T-helper 2 cell treated with Interferon-gamma antibody and Interleukin-4, amounts not matched to agents 5 μg/mL and 100 μg/mL, for 36 hours (primary cell): ENCODE data around the gene PRRT1.

ENCODE experiments used
- DNase-seq: peaks from one replicate; pipeline ENCODE4 v3.0.0; 2021; ENCODE audit warnings: low spot score
- H3K27ac Mint-ChIP-seq: one replicate; pipeline ENCODE4 v1.8.0; 2021; ENCODE audit warnings: mild to moderate bottlenecking, mixed read lengths
- H3K27me3 Mint-ChIP-seq: one replicate; pipeline ENCODE4 v1.8.0; 2021; ENCODE audit warnings: low read depth, mixed read lengths
- H3K36me3 Mint-ChIP-seq: one replicate; pipeline ENCODE4 v1.8.0; 2021; ENCODE audit warnings: low read depth, mixed read lengths
- H3K4me1 Mint-ChIP-seq: one replicate; pipeline ENCODE4 v1.8.0; 2021; ENCODE audit warnings: low read depth, mixed read lengths
- H3K4me3 Mint-ChIP-seq: one replicate; pipeline ENCODE4 v1.8.0; 2022; ENCODE audit warnings: mild to moderate bottlenecking, moderate library complexity, mixed read lengths
- H3K9me3 Mint-ChIP-seq: one replicate; pipeline ENCODE4 v1.8.0; 2021; ENCODE audit warnings: mixed read lengths

Gene PRRT1

DNA sequence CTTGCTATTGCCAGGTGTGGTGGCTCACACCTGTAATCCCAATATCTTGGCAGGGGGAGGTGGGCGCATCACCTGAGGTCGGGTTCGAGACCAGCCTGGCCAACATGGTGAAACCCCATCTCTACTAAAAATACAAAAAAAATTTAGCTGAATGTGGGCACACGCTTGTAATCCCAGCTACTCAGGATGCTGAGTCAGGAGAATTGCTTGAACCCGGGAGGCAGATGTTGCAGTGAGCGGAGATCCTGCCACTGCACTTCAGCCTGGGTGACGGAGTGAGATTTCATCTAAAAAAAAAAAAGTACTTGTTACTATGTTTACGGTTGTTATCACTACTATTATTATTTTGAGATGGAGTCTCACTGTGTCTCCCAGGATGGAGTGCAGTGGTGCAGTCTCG, 5.2 kb upstream of the PRRT1 start:
- H3K36me3 Mint-ChIP-seq = peaks cover 3% of the 10 kb centered on the region
- no peaks in the 10 kb centered on the region for H3K9me3 Mint-ChIP-seq
- no peak overlapping the region for H3K4me3 Mint-ChIP-seq
- no peak for DNase-seq
- no peak overlapping the region for H3K27ac Mint-ChIP-seq
- peaks cover 19% of the 10 kb centered on the region for H3K4me1 Mint-ChIP-seq
- H3K27me3 Mint-ChIP-seq = peaks cover 16% of the 10 kb centered on the region

DNA sequence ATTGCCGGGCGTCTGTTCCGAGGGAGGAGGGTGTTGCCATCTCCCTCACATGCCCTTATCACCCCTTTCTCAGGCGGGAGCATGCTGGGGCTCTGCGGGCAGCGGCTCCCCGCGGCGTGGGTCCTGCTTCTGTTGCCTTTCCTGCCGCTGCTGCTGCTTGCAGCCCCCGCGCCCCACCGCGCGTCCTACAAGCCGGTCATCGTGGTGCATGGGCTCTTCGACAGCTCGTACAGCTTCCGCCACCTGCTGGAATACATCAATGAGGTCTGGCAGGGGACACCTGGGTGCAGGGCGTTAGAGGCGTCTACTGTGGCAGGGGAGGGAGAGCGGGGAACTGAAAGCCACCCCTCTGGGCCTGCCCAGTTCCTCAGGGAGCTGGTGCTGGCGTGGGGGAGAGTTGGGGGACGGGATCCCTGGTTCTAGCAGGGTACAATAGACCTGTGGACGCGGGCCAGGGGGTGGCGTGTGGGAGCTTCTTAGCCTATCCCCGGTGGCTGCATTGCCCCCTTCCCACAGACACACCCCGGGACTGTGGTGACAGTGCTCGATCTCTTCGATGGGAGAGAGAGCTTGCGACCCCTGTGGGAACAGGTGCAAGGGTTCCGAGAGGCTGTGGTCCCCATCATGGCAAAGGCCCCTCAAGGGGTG, 2.9 kb upstream of the PRRT1 start:
- Mint-ChIP-seq H3K36me3 (peaks cover 3% of the 10 kb centered on the region), H3K4me3 (peak overlapping the region; percentile 99), H3K27ac (peak overlapping the region; percentile 92), H3K4me1 (peaks cover 21% of the 10 kb centered on the region), H3K27me3 (peaks cover 31% of the 10 kb centered on the region), H3K9me3 (no peaks in the 10 kb centered on the region)
- peak; percentile 56 for DNase-seq

DNA sequence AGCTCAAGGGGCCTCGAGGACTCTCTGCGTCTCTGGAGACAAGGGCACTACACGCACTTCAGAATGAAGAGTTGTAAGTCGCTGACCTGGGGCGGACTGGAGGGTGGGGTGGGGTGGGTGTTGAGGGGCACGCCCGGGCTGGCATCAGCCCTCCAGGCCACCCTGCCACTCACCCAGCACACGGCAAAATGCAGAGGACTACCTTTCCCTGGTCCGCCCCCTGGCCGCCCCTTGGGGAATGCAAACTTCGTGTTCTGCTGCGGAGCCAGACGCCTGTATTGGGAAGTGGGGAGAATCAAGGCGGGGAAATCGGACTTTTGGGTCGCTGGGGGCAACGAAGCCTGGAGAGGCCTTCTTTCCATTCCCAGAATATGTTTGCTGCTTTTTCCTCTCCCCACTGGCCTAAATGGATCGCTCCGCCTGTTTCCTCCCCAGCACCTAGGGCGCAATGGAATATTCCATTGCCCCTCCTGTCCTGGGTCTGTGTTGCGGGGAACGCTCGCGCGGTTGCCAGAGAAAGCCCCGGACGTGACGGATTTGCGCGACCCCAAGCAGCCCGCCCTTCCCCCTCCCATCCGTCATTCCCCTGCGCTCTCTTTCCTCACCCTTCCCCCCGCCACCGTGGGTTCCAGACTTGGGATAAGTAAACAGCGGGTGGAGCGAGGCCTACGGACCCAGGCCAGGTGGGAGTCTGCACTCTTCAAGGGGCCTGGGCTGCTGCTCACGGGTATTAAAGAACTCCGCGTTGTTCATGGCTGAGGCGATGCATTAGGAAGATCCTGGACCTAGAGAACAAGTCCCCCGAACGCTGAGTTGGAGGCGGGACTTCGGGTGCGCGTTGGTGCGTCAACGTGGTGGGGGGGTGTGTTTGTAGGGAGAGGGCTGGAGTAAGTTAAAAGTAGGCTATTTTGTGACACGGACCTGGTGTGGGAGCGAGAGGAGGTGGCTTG, 2.1 kb upstream of the PRRT1 start, which contains the start of gene PPT2:
TSS of gene PPT2 (plus strand) at position 578 of the 950 bp plus-strand sequence. CDS start 454 bp downstream, outside the sequence.
- peak; percentile 59 for DNase-seq
- Mint-ChIP-seq H3K36me3 (peaks cover 3% of the 10 kb centered on the region), H3K27me3 (peaks cover 36% of the 10 kb centered on the region), H3K4me1 (peaks cover 24% of the 10 kb centered on the region), H3K4me3 (peak within 1 kb of the TSS; percentile 99), H3K27ac (peak within 1 kb of the TSS; percentile 92), H3K9me3 (no peaks in the 10 kb centered on the region)

DNA sequence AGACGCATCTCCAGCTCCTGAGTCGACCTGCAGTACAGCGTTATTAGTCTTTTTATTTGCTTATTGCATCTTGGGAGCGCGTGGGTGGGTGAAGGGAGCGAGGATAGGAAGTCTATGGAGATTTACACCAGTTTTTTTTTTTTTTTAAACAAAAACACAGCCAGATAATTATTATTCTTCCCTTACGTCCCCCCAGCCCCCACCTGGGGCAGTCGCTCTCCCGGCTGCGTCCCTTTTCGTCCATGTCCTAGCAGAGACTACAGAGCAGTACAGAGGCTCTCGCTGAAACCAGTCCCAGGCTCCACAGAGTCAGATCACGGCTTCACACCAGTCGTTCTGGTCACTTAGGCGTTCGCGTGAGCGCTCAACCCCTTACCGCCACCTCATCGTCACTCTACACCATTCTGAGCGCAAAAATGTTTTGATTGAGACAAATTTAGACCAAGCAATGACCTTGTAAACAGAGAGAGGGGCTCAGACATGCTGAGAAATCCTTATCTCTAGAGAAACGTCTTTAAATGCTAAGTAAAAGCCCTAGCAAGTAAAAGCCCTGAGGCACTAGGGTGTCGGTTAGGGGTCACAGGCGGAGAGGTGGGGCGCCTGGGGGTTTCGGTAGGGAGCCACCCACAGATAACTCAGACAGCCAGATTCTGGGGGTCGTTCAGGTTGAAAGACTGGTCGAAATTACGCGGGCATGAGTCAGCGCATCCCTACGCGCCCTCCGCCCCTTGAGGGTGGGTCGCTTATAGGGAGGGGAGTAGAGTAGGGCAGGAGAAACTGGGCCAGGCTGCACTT, 1.2 kb upstream of the PRRT1 start:
- DNase-seq = no peak
- Mint-ChIP-seq H3K27ac (no peak overlapping the region), H3K4me1 (peaks cover 28% of the 10 kb centered on the region)

DNA sequence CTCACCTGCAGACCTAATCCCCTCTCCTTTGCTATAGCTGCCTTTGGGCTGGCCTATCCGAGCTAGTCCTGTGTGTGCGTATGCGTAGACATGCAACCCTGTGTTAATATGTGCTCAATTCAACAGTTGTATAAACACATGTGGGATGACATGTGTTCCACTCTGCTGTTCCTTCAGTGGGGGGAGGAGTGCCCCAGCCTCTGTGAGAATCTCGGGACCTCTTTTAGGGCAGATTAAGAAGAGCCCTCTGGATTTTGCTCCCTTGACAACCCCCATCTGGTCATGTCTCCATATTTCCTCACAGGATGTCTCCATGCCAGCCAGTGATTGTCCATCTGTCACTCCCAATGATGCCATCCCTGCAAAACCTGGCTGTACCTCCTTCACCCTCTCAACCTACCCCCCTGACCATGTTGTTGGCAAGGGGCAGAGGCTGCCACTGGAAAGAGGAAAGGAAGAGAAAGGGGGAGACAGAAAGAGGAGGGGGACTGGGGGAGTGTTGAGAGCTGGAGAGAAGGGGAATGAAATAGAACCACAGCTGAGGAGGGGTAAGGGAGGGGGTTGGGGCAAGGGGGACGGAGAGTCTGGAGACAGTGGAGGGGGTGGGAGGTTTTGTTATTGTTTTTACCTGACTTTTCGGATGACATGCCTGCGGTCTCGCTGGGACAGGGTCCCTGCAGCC, 417 bp downstream of the PRRT1 start:
- H3K27me3 Mint-ChIP-seq = peaks cover 61% of the 10 kb centered on the region
- H3K4me1 Mint-ChIP-seq = peaks cover 32% of the 10 kb centered on the region
- no peaks in the 10 kb centered on the region for H3K9me3 Mint-ChIP-seq
- no peak overlapping the region for H3K27ac Mint-ChIP-seq
- no peak for DNase-seq
- H3K36me3 Mint-ChIP-seq = no peaks in the 10 kb centered on the region
- no peak overlapping the region for H3K4me3 Mint-ChIP-seq

More for the DNA sequence above, 1.2 kb upstream of the PRRT1 start:
- peak overlapping the region; percentile 57 for H3K4me3 Mint-ChIP-seq
- peaks cover 3% of the 10 kb centered on the region for H3K36me3 Mint-ChIP-seq
- H3K9me3 Mint-ChIP-seq = no peaks in the 10 kb centered on the region
- H3K27me3 Mint-ChIP-seq = peaks cover 45% of the 10 kb centered on the region

DNA sequence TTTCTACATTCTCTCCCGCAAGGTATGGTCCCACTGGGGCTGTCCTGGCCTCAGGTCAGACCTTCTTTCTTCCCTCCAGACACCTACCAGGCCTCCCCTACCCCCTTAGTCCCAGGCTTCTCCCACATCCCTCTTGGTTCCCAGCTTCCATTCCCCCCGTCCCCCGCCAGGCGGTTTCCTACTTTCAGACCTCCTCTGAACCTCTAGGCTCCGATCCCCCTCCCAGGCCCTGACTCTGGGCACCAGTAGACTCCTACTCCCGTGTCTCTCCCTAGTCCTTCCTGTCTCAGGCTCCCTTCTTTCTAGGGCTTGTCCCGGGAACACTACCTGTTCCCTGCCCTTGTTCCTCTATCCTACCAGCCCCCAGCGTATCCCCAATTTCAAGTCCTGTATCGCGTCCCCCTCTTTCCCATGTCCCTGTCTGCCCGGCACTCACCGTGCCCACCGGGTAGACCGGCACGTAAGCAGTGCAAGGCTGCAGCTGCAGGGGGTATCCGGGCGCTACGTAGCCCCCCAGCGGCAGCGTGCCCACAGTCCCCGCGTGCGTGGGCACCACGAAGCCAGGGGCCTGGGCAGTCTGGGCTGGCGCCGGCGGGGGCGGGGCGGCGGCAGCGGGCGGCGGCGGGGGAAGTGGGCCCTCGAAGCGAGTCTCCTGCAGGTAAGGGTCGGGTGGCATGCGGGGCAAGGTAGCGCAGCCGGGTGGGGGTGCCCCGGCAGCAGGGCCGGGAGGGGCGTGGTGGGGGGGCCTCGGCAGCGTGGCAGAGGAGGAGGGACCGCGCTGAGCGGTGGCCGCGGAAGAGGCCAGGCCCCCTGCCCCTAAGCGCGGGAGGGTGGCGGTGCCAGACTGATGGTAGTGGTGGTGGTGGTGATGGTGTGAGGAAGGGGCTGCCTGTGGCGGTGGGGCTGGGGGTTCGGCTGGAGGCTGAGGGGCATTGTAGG, 1.5 kb downstream of the PRRT1 start:
- no peaks in the 10 kb centered on the region for H3K9me3 Mint-ChIP-seq
- no peak overlapping the region for H3K4me3 Mint-ChIP-seq
- peaks cover 69% of the 10 kb centered on the region for H3K27me3 Mint-ChIP-seq
- DNase-seq = no peak
- H3K27ac Mint-ChIP-seq = no peak overlapping the region
- no peaks in the 10 kb centered on the region for H3K36me3 Mint-ChIP-seq
- peaks cover 28% of the 10 kb centered on the region for H3K4me1 Mint-ChIP-seq

DNA sequence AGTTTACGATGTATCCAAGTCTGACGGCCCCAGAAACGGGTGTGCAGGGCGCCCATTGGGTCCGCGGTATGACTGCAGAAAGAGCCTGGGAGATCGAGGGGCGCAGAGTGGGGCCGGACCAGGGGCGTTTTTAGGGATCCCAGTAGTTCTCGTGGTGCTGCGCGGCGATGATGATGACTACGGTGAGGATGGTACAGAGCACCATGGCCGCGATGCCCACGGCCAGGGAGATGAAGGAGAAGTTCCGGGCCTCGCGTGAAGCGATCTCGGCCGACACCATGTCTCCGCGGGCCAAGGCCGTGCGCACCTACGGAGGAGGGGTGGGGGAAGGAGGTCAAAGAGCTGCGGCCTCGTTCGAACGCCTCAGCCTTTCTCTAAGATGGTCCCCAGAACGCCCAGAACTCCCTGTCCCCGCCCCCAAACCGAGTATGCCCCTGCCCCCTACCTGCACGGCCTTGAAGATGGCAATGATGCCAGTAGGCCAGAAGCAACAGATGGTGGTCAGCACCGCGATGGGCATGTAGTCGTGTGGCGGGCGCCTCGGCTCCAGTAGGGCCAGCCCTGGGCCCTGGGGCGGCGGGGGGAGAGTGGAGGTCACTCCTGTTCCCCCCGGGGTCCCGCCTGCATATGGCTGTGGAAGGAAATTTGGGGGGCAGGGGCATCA, 2.5 kb downstream of the PRRT1 start:
- Mint-ChIP-seq H3K27ac (peak overlapping the region; percentile 29), H3K36me3 (no peaks in the 10 kb centered on the region), H3K4me1 (peaks cover 21% of the 10 kb centered on the region), H3K27me3 (peaks cover 70% of the 10 kb centered on the region), H3K9me3 (no peaks in the 10 kb centered on the region), H3K4me3 (peak overlapping the region; percentile 79)
- no peak for DNase-seq

DNA sequence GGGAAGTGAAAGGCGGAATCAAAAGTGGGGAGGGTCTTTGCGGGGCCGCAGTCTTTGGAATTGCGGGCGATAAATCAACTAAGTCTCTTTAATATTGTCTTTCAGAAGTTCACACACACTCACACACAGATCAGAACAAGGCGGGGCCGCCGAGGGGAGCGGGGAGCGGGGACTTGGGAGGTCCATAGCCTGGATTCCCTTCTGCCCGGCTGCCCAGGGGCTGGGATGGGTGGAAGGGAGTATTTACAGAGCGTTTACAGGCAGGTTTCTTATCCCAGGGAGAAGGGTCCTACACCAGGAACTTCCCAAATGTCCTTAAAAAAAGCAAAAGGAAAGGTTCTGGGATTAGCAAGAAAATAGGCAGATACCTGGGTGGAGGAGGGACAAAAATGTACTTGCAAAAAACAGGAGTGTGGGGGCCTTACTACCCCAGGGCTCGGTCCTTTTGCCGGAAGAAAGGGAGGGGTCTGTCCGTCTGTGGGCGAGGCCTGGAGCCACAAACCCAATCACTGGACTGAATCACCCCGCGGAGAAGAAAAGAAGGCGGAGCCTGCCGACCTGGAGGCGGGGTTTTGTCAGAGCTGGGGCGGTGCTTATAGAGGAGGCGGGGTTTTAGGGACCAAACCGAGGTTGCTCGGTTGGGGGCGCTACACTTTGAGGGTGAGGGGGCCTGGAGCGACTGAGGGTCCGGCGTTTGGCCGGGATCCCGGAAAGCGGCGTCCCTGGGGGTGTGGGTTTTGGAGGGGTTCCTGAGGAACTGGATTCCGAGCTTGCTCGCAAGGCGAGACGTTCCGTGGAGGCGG, 3.2 kb downstream of the PRRT1 start:
- H3K9me3 Mint-ChIP-seq = no peaks in the 10 kb centered on the region
- peak overlapping the region; percentile 79 for H3K4me3 Mint-ChIP-seq
- H3K36me3 Mint-ChIP-seq = no peaks in the 10 kb centered on the region
- peak; percentile 63 for DNase-seq
- H3K4me1 Mint-ChIP-seq = peaks cover 19% of the 10 kb centered on the region
- peak overlapping the region; percentile 29 for H3K27ac Mint-ChIP-seq
- peaks cover 69% of the 10 kb centered on the region for H3K27me3 Mint-ChIP-seq

DNA sequence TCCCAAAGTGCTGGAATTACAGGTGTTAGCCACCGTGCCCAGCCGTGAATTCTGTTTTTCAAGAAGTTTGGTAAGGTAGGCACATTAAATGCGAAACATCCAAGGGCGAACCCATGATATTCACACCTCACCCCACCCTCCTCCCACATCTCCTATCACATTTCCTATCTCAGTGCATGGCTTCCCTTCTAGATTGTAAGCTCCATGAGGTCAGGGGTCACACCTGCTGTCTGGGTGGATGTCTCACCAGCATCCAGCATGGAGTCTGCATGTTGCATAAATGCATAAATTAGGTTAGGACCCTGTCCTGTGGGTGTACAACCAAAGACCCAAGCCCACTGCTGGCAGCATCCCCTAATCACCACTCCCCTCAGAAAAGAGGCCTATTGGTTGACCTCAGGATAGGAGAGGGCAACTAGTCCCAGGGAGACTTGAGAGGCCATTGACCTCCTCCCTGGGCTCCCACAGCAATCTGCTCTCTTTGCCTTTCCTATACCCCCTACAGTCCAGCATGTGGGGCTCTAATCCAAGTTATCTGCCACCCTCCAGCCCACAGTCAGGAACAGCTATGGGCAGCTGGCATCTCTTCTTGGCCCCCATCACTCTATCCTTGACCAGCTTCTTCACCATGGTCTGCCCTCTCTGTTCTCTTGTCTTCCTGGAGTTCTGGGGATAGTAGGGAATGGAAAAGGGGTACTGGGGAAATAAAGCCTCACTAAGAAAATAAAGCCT, 4.2 kb downstream of the PRRT1 start:
- Mint-ChIP-seq H3K4me3 (no peak overlapping the region), H3K36me3 (no peaks in the 10 kb centered on the region), H3K9me3 (no peaks in the 10 kb centered on the region), H3K4me1 (peaks cover 13% of the 10 kb centered on the region), H3K27me3 (peaks cover 60% of the 10 kb centered on the region), H3K27ac (no peak overlapping the region)
- no peak for DNase-seq

DNA sequence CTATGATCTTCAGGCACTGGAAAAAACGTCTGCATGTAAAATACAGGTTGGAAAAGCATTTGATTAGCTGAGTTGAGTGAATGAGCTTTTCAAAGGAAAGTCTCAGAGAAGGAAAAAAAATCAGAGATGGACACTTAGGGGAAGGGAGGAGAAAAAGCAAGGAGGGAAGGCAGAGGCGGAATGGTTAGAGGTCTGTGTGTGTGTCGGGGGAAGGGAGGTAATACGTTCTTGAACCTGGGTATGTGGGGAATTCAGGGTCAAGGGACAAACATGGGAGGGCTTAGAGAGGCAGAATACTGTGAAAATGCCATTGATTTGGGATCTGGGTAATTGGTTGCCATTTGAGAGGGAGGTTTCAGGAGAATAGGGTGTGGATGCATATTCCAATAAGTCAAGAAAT, 5.1 kb downstream of the PRRT1 start:
- no peaks in the 10 kb centered on the region for H3K36me3 Mint-ChIP-seq
- H3K27me3 Mint-ChIP-seq = peaks cover 59% of the 10 kb centered on the region
- H3K4me1 Mint-ChIP-seq = peaks cover 13% of the 10 kb centered on the region
- H3K9me3 Mint-ChIP-seq = no peaks in the 10 kb centered on the region
- H3K4me3 Mint-ChIP-seq = no peak overlapping the region
- no peak for DNase-seq
- no peak overlapping the region for H3K27ac Mint-ChIP-seq

DNA sequence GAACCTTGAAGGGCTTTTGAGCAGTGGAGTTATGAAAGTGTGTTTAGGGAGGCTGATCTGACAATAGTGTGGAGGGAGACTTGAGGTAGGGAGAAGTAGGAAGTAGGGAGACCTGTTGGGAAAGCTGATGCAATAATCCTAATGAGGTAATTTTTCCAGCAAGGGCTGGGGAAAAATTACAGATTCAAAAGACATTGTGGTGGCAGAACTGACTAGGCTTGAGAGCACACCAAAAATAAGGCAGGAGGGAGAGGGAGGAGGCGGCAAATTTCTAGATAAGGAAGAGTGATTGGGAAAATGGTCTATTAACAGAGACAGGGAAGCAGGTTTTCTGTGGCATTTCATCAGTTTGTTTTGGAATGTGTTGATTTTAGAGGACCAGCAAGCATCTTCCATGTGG, 5.5 kb downstream of the PRRT1 start:
- Mint-ChIP-seq H3K4me1 (peaks cover 12% of the 10 kb centered on the region), H3K4me3 (no peak overlapping the region), H3K36me3 (no peaks in the 10 kb centered on the region), H3K9me3 (no peaks in the 10 kb centered on the region), H3K27ac (no peak overlapping the region), H3K27me3 (peaks cover 58% of the 10 kb centered on the region)
- DNase-seq = no peak
